Neural progenitor cell (in vitro differentiated cells): ENCODE measurements around the gene DOCK4.

Source experiments
- CTCF ChIP-seq: fragments of 200-600 bp; sonication (generic); IDR thresholded peaks from 2 replicates; pipeline ENCODE4 v1.5.1; 2017; ENCODE audit warnings: antibody characterized with exemption, mild to moderate bottlenecking
- EZH2phosphoT487 ChIP-seq: fragments of 200-600 bp; sonication (generic); IDR thresholded peaks from 2 replicates; pipeline ENCODE4 v1.6.1; 2017; ENCODE audit warnings: antibody characterized with exemption

- TF ChIP-seq CTCF (peak; percentile 95), EZH2phosphoT487 (no peak)
Measured at GRCh38 chr7:111752022-111752582, 454.1 kb downstream of the DOCK4 start.
